A673 (cell line): ENCODE data around the gene DIDO1. TPM values are rescaled to one million over a fixed set of nuclear protein-coding genes. Genes with fewer than 3 reads are reported as not detected.

Source experiments
- BruUV-seq: library from RNA; stranded (reverse); fragments of 400-500 nt; replicated peaks from 2 replicates; lab custom pipeline; 2021; lab: Mats Ljungman, UMichigan
- CTCF ChIA-PET: fragments of 300-600 bp; sonication (Branson Sonifier 250); formaldehyde crosslinking; loops from one replicate; lab custom pipeline; 2022; ENCODE audit warnings: antibody characterized with exemption; lab: Charles Lee
- POLR2A ChIA-PET: fragments of 300-600 bp; sonication (Branson Sonifier 250); formaldehyde crosslinking; loops from one replicate; lab custom pipeline; 2022; ENCODE audit warnings: antibody characterized with exemption; ENCODE audit not compliant: low non-redundant PET; lab: Charles Lee
- DNase-seq: peaks from one replicate; pipeline ENCODE4 v3.0.0-alpha.2; 2015; ENCODE audit warnings: low spot score
- H3K27ac ChIP-seq: fragments of 200-600 bp; sonication (generic); 2 replicates; pipeline ENCODE4 v1.5.1; 2016; ENCODE audit warnings: mixed run types, low read depth, mild to moderate bottlenecking, mixed read lengths, antibody characterized with exemption, low read length; ENCODE audit not compliant: poor library complexity, severe bottlenecking
- H3K27me3 ChIP-seq: fragments of 200-600 bp; sonication (generic); replicated peaks from 2 replicates; pipeline ENCODE4 v1.6.1; 2017; ENCODE audit warnings: mixed run types, low read depth, mild to moderate bottlenecking, mixed read lengths, antibody characterized with exemption, low read length; ENCODE audit not compliant: insufficient read depth, poor library complexity
- H3K36me3 ChIP-seq: fragments of 200-600 bp; sonication (generic); 2 replicates; pipeline ENCODE4 v1.6.1; 2016; ENCODE audit warnings: mixed run types, mild to moderate bottlenecking, mixed read lengths, antibody characterized with exemption, low read length; ENCODE audit not compliant: insufficient read depth, poor library complexity, severe bottlenecking
- H3K4me1 ChIP-seq: fragments of 200-600 bp; sonication (generic); 2 replicates; pipeline ENCODE4 v1.6.1; 2017; ENCODE audit warnings: mixed run types, mild to moderate bottlenecking, mixed read lengths, antibody characterized with exemption, low read length; ENCODE audit not compliant: insufficient read depth, poor library complexity, severe bottlenecking
- H3K4me3 ChIP-seq: fragments of 200-600 bp; sonication (generic); 2 replicates; pipeline ENCODE4 v1.5.1; 2016; ENCODE audit warnings: low read depth, mixed run types, mild to moderate bottlenecking, mixed read lengths, low read length; ENCODE audit not compliant: poor library complexity, severe bottlenecking
- H3K9me3 ChIP-seq: fragments of 200-600 bp; sonication (generic); 2 replicates; pipeline ENCODE4 v1.6.1; 2016; ENCODE audit warnings: mixed run types, low read depth, mild to moderate bottlenecking, mixed read lengths, antibody characterized with exemption, low read length; ENCODE audit not compliant: poor library complexity, severe bottlenecking
- EZH2 ChIP-seq: fragments of 200-600 bp; sonication (generic); IDR thresholded peaks from 2 replicates; pipeline ENCODE4 v1.6.1; 2017; ENCODE audit warnings: borderline replicate concordance, low read depth, mild to moderate bottlenecking, mixed read lengths, antibody characterized with exemption, low read length; ENCODE audit not compliant: poor library complexity, severe bottlenecking
- intact Hi-C: fragments of 100-400 bp; cut with micrococcal nuclease; formaldehyde crosslinking; loops from one replicate; pipeline ENCODE4 v1.10.0; 2022; ENCODE audit not compliant: unreplicated experiment
- total RNA-seq: library from RNA; stranded (reverse); gene quantifications from 2 replicates; pipeline ENCODE4 v1.2.3, GENCODE V29; 2021
- TF ChIP-seq, protein P1 (sequence below): fragments of 300-800, 200-600 bp; sonication (generic); conservative IDR thresholded peaks from 2 replicates; pipeline ENCODE4 v1.5.1; 2017; ENCODE audit warnings: low read depth, mild to moderate bottlenecking, antibody characterized with exemption, low read length, moderate library complexity, mixed read lengths

Gene DIDO1
- total RNA-seq, 1 experiment from 2014 or later: 64.4 TPM

DNA sequence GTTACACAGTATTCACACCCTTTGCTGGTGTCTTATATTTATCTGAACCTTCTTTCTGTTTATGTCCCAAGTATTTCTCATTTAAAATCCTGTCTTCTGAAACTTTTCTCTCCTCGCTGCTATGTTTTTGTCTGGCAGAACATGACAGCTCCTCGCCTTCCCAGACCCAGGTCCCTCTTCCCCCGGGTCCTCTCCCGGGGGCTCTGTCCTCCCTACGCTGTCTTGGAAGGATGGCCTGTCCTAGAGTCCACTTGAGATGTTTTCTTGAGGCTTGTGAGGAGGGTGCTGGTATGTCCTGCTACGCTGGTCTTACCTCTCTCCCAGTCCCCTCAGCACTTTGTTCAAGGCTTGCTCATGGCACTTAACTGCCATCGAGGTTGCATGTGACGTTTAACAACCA lies 17.9 kb upstream of the DIDO1 start:
- H3K4me3 ChIP-seq: no peak overlapping the region
- no peak overlapping the region for H3K27ac ChIP-seq
- BruUV-seq: no TSS peak
- H3K9me3 ChIP-seq: no peaks in the 10 kb centered on the region
- no peak for TF ChIP-seq EZH2
- TF ChIP-seq, protein P1, sequence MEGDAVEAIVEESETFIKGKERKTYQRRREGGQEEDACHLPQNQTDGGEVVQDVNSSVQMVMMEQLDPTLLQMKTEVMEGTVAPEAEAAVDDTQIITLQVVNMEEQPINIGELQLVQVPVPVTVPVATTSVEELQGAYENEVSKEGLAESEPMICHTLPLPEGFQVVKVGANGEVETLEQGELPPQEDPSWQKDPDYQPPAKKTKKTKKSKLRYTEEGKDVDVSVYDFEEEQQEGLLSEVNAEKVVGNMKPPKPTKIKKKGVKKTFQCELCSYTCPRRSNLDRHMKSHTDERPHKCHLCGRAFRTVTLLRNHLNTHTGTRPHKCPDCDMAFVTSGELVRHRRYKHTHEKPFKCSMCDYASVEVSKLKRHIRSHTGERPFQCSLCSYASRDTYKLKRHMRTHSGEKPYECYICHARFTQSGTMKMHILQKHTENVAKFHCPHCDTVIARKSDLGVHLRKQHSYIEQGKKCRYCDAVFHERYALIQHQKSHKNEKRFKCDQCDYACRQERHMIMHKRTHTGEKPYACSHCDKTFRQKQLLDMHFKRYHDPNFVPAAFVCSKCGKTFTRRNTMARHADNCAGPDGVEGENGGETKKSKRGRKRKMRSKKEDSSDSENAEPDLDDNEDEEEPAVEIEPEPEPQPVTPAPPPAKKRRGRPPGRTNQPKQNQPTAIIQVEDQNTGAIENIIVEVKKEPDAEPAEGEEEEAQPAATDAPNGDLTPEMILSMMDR: no peak
- peaks cover 7% of the 10 kb centered on the region for H3K4me1 ChIP-seq
- ChIA-PET POLR2A (no interaction called here), CTCF (no interaction called here)
- intact Hi-C loops: no loop called here
- peaks cover 76% of the 10 kb centered on the region for H3K36me3 ChIP-seq
- H3K27me3 ChIP-seq: no peaks in the 10 kb centered on the region
- no peak for DNase-seq

DNA sequence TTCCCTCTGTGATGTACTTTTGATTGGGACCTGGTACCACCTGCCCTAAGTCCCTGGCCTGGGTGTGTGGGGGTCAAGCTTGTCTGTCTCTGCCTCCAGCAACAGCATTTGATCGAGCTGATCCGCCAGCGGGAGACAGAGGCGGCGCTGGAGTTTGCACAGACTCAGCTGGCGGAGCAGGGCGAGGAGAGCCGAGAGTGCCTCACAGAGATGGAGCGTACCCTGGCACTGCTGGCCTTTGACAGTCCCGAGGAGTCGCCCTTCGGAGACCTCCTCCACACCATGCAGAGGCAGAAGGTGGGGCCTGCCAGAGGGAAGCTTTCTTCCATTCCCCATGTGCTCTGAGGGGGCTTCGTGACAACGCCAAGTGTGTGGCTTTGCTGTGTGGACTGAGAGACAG lies 17.1 kb upstream of the DIDO1 start:
- ChIA-PET POLR2A (no interaction called here), CTCF (no interaction called here)
- Histone ChIP-seq H3K27me3 (no peaks in the 10 kb centered on the region), H3K36me3 (peaks cover 70% of the 10 kb centered on the region), H3K27ac (no peak overlapping the region), H3K4me1 (peaks cover 10% of the 10 kb centered on the region), H3K9me3 (no peaks in the 10 kb centered on the region), H3K4me3 (no peak overlapping the region)
- TF ChIP-seq, protein P1: no peak
- no peak for TF ChIP-seq EZH2
- DNase-seq: no peak
- intact Hi-C loops: no loop called here
- no TSS peak for BruUV-seq

DNA sequence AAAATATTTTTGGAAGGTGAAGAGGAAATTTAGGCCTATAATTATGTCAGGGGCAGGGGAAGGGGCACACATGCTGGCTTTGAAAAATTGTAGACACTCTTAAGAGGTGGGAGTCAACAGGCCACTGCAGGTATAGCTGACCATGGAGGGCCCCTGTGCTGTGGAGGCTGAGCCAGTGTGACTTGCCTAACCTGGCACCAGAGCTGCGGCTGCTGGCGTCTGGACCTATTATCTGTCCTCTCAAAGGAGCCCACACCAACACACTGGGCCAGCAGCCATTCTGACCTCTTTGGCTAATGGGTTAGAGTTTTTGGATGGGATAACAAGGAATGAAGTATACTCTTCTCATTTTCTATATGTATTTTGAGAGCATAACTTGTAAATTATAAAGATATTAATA lies 16.2 kb upstream of the DIDO1 start:
- BruUV-seq: no TSS peak
- Histone ChIP-seq H3K27me3 (no peaks in the 10 kb centered on the region), H3K4me3 (no peak overlapping the region), H3K36me3 (peaks cover 61% of the 10 kb centered on the region), H3K9me3 (no peaks in the 10 kb centered on the region), H3K4me1 (peaks cover 10% of the 10 kb centered on the region), H3K27ac (no peak overlapping the region)
- intact Hi-C loops: no loop called here
- ChIA-PET CTCF (no interaction called here), POLR2A (no interaction called here)
- TF ChIP-seq EZH2: no peak
- TF ChIP-seq, protein P1: no peak
- no peak for DNase-seq
